Right lobe of liver (tissue), 4 donors: ENCODE measurements around the gene SLC2A6.

Source experiments
- CTCF ChIP-seq, 4 donors: fragments of 200-600 bp in 3 of 4; fragments of 450-650 bp in 1 of 4; IDR thresholded peaks; one replicate each; pipeline versions ENCODE4 v1.5.1 to v1.8.0; 2016 to 2022; ENCODE audit warnings: antibody characterized with exemption in 4 of 4, mild to moderate bottlenecking in 2 of 4
- POLR2A ChIP-seq: fragments of 450-650 bp; IDR thresholded peaks from one replicate; pipeline ENCODE4 v1.6.1; 2017; ENCODE audit warnings: antibody characterized with exemption, mild to moderate bottlenecking
- donor health status: DM: no; HTN: no; CAD: no.
- donor health status: DM: no; HTN: no; CAD: no.
- donor health status: DM: no; HTN: yes; CAD: no.

- no peak for TF ChIP-seq CTCF (IDR thresholded peaks at IDR 0.05)
- TF ChIP-seq POLR2A = no peak
These were observed 38.0 kb downstream of the SLC2A6 start for GRCh38 chr9:133440874-133441273.
